HG02763 (cell line): ENCODE results near the gene RIT2.

Source experiments
- ATAC-seq: cut with Tn5 transposase; IDR thresholded peaks from one replicate; pipeline ENCODE4 v1.9.1; 2021; ENCODE audit warnings: mild to moderate bottlenecking, moderate library complexity; ENCODE audit not compliant: unreplicated experiment

RIT2 gene

GRCh38 chr18:42937436-42937835, 178.0 kb downstream of the RIT2 start:
- no peak for ATAC-seq

- ATAC-seq: no peak
These were observed 179.2 kb downstream of the RIT2 start for GRCh38 chr18:42936289-42936688.

GRCh38 chr18:42931491-42931890, 184.0 kb downstream of the RIT2 start:
- no peak for ATAC-seq

DNA sequence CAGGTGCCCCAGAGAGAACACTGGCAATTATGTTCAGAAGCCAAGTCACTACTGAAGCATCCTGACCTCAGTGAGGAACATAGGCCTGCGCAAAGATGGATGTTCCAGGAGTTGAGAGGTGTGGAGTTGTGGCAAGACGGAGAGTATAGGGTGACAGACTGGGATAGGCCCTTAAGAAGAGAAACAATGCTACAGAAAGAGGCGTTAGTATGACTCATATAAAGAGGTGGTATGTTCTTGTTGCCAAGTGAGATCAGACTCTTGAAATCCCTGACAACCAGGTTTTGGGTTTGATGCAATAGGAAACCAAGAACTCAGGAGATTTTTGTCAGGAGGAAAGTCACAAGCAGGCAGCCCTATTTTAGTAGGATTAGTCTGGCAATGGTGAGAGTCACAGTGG, 185.6 kb downstream of the RIT2 start:
- ATAC-seq: no peak

GRCh38 chr18:42929181-42929580, 186.3 kb downstream of the RIT2 start:
- no peak for ATAC-seq

DNA sequence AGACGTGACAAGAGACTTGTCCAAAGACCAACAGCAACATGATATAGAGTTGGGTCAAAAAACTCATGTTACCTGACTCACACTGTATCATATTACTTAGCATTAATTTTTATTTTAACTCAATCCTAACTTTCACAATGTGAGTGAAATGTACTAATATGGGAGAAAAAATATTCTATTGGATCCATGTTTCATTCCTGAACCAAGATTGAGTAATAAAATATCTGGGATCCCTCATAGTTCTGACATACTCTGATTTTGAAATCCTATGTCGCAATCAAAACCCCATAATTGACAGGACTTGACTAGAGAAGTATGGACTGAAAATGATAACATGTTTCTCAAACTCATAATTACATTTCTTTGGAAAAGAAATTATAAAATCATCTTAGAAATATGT, 190.4 kb downstream of the RIT2 start:
- no peak for ATAC-seq

GRCh38 chr18:42922363-42922762, 193.1 kb downstream of the RIT2 start:
- ATAC-seq: no peak

- no peak for ATAC-seq
These were observed 194.2 kb downstream of the RIT2 start for GRCh38 chr18:42921226-42921737.

- ATAC-seq: no peak
These were observed 194.9 kb downstream of the RIT2 start for GRCh38 chr18:42920621-42921020.

DNA sequence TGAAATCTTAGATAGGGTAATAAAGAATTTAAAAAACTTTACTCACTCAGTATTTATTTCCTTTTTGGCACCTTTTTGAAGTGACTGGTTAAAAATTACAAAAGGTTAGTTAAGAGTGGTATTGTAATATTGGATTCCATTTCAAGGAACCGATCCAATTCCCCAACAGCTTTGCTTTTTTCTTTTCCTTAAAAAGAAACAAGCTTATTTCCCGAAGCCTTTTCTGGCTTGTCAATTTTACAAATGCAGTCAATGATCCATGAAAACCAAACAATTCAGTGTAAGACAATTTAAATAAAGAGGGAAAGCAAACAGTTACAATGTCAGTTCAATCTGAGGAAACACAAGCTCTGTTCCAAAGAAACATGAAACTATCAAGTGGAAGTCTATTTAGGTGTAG, 200.2 kb downstream of the RIT2 start:
- ATAC-seq: no peak

DNA sequence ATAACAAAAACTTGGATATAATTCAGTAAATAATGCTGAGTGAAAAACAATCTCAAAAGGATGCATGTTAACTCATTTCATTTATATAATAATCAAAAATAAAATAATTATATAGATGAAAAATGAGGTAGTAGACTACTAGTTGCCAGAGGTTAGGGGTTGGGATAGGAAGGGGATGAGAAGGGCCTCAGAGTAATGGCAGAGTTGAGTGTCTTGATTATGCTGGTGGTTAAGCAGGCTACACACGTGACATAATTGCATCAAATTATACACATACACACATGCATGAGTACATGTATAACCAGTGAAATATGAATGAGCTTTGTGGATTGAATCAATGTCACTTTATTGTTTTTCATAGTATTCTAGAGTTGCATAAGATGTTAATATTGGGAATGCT, 201.0 kb downstream of the RIT2 start:
- no peak for ATAC-seq

DNA sequence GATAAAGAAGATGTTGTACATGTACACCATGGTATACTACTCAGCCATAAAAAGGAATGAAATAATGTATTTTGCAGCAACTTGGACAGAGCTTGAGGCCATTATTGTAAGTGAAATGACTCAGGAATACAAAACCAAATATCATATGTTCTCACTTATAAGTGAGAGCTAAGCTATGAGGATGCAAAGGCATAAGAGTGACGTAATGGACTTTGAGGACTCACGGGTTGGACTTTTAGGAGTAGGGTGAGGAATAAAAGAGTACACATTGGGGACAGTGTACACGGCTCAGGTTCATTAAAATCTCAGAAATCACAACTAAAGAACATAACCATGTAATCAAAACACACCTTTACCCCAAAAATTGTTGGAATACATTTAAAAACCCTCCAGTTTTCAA, 206.4 kb downstream of the RIT2 start:
- no peak for ATAC-seq

DNA sequence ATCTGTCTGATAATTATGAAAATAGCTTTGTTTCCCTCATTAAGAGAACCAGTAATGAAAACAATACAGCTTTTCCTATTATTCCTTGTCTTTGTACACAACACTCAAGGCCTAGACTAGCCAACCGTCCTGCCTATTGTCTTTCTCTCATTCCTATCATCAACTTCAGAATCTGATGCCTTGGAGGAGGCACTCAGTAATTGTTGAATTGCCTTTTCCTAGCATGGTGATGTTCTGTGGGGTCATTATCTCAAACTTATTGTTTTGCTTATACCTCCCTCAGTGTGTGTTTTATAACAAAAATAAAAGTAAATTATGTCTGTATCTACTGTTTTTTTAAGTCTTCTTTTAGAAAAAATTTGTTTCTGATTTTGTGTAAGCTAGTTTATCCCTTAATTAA, 208.7 kb downstream of the RIT2 start:
- no peak for ATAC-seq

- no peak for ATAC-seq
These were observed 214.3 kb downstream of the RIT2 start for GRCh38 chr18:42901161-42901560.

DNA sequence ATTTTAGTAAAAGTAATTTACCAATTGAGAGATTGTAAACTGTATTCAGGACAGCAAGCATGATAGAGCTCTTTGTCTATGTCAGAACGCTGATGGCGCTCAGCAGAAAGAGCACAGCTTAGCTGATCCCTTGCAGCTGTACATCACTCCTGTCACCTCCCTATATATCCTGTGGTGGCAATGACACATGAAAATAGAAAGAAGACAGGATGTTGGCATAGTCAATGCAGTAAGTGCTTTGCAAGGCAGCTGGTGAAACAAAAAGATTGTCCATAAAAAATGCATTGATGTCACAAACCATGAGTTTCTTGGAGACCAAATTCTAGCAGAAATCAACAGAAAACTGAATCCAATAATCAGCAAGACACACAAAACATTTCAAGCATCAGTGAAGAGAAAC, 221.5 kb downstream of the RIT2 start:
- no peak for ATAC-seq

DNA sequence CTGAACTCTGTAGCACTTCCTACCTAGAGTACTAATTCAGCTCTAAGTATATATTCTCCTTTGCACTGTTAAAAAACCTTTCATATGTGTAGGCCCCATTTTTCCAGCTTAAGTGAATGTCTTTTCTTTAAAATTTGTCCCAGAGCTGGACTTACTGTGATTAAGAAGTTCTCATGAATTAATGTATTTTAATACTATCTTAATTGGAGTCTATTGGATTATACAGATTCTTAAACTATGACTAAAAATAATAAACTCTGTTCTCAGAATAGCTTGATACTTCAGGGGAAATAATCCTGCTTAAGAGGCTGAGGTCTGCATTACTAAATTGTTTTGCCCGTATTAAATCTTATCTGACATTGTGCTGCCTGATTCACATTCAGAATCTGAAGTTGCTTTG, 223.3 kb downstream of the RIT2 start:
- ATAC-seq: no peak

DNA sequence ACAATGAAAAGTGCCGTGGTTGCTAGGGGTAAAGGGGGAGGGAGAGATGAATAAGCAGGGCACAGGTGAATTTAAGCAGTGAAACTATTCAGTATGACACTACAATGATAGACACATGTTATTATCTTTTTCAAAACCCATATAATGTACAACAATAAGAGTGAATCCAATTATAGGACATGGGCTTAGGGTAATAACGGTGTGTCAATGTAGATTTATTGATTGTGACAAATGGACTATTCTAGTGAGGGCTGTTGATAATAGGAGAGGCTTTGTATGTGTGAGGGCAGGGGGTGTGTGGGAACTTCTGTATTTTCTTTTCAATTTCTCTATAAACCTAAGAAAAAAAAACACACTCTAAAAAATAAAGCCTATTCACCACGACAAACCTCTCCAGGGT, 223.8 kb downstream of the RIT2 start:
- no peak for ATAC-seq

GRCh38 chr18:42883169-42883568, 232.3 kb downstream of the RIT2 start:
- no peak for ATAC-seq

DNA sequence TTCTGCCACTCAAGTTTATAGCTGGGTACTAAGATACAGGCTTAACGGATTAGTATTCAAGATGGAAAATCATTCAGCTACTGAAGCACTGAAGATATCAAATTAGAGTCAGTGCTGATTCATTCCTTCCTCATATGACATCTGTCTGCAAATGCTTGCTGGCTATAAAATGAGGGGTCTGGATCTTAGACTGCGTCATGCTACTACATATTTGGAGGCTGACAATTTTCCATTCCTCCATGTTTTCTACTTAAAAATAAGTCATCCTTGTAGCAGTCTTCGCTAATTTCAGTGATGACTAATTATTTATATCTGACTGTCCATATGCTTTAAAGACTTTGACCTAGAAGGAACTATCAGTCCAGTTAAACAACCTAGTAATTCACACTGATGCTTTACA, 233.4 kb downstream of the RIT2 start:
- ATAC-seq: no peak

DNA sequence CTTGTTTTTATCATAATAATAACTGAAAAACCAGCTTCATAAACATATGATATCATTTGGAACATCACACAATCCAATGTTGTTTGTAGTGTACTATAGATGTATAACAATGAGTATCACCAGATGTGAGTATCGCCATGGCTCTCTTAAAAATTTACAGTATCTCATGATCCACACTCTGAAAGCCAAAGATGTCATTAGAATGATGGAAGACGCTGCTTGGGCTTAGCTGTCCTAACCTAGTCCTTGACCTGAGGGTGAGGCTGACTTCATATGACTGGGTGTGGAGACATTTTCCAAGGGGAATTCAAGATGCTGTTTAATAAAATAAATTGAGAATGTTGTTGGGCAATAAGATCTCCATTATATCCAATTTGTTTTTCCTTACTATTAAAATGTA, 242.6 kb downstream of the RIT2 start:
- no peak for ATAC-seq

GRCh38 chr18:42864876-42865275, 250.6 kb downstream of the RIT2 start:
- no peak for ATAC-seq

- no peak for ATAC-seq
These were observed 254.2 kb downstream of the RIT2 start for GRCh38 chr18:42861271-42861670.

DNA sequence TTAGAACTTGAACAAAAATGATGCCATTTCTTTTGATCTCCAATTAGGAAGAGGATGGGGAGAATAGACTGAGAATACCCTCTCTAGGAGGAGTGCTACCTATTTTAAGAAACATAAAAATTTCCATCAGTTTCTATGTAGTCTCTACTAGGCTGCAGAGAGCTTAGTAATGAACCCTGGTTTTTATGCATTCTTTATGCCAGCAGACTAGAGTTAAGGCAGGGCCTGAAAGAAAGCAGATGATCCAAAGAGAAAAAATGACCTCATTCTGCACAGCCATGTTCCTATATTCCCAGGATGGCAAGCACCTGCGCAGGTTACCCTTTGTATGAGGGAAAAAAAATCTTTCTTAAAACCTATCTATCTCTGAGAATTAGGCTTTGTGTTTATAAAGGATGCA, 254.9 kb downstream of the RIT2 start:
- ATAC-seq: no peak

DNA sequence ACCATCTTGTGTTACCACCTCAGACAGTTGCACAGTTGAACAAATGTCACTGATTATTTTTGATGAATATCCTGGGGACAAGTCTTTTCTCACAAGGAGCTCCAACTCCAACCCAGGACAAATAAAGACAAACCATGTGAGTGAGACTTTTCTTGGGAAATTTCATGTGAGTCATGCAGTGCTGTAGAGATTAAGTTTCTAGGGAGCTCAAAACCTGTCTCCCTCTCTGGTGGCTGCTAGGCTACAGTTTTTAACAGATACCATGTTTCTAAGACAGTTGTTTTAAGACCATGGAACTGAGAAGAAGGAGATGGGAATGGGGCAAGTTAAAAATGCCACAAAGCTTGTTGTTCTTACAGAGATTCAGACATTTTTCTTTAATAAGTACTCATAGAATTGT, 255.5 kb downstream of the RIT2 start:
- no peak for ATAC-seq
